ENCODE measurements around the gene SLC16A10. TPM values are rescaled to one million over a fixed set of nuclear protein-coding genes. Genes with fewer than 3 reads are reported as not detected.

Gene SLC16A10
- total and polyA plus RNA-seq, 2 experiments from 2014 or later: 12.1 to 30.9 TPM

GRCh38 chr6:111086685-111087084 is 618 bp upstream of the SLC16A10 start:
- H3K27me3 ChIP-seq (ENCODE audit: insufficient read depth): peaks cover 19% of the 10 kb centered on the region
- no peaks in the 10 kb centered on the region for H3K36me3 ChIP-seq (ENCODE audit: insufficient read depth)
- peaks cover 38% of the 10 kb centered on the region for H3K4me1 Mint-ChIP-seq
- no peak for DNase-seq (ENCODE audit: low spot score)
- peaks cover 27% of the 10 kb centered on the region for H3K4me1 ChIP-seq (ENCODE audit: insufficient read depth)
- H3K27ac ChIP-seq (ENCODE audit: low read depth): no peak overlapping the region
- no peak overlapping the region for H3K27ac Mint-ChIP-seq
- H3K4me3 Mint-ChIP-seq: peak overlapping the region; percentile 74
- H3K4me2 ChIP-seq: peak overlapping the region; percentile 97
- no peaks in the 10 kb centered on the region for H3K9me3 Mint-ChIP-seq
- H3K4me3 ChIP-seq: peak overlapping the region; percentile 78
- H2AFZ ChIP-seq: peak overlapping the region; percentile 84; the same call in 1 of the 2 replicates
- no peaks in the 10 kb centered on the region for H4K20me1 ChIP-seq (replicated peaks; ENCODE audit: insufficient read depth)
- H3F3A ChIP-seq (replicated peaks; ENCODE audit: low read depth): no peaks in the 10 kb centered on the region
- H3K27me3 Mint-ChIP-seq (ENCODE audit: insufficient read depth, low read depth, poor library complexity): peaks cover 21% of the 10 kb centered on the region
- no peaks in the 10 kb centered on the region; the same call in 1 of the 2 replicates for H3K9me2 ChIP-seq (ENCODE audit: insufficient read depth)
- no peak for ATAC-seq
- no peaks in the 10 kb centered on the region; the same call in 2 of the 3 replicates for H3K36me3 Mint-ChIP-seq (ENCODE audit: low read depth)
- TF ChIP-seq ZNF462 (CRISPR knock-in tag; IDR thresholded peaks at IDR 0.05): no peak
- no peak for TF ChIP-seq JUNB (IDR thresholded peaks at IDR 0.05; ENCODE audit: unreplicated experiment)
- TF ChIP-seq REST (IDR thresholded peaks at IDR 0.05; ENCODE audit: unreplicated experiment): no peak
- TF ChIP-seq NANOG (IDR thresholded peaks at IDR 0.05; ENCODE audit: borderline replicate concordance): no peak
- TF ChIP-seq ETS1 (IDR thresholded peaks at IDR 0.05): no peak
- no peak for TF ChIP-seq POLR2AphosphoS5 (IDR thresholded peaks at IDR 0.05; ENCODE audit: low read depth)
- TF ChIP-seq ZNF331 (CRISPR knock-in tag; IDR thresholded peaks at IDR 0.05; ENCODE audit: low read depth): no peak
- no peak for TF ChIP-seq CTCF (conservative IDR thresholded peaks at IDR 0.05; ENCODE audit: low read depth in 2 of 2)
- H3K79me2 ChIP-seq (replicated peaks; ENCODE audit: insufficient read depth): peaks cover 9% of the 10 kb centered on the region

Data from GM23338 (cell line).